Ovary (tissue), 3 donors: ENCODE results near the gene CMIP.
"Not testable (repeated sequence)": the region's sequence is repeated elsewhere in the genome, so short reads cannot be mapped to it uniquely, and the experiment has no call there.

Experiments used
- EP300 ChIP-seq: sonication (generic); formaldehyde crosslinking; IDR thresholded peaks from one replicate; pipeline ENCODE4 v1.6.1; 2017; ENCODE audit warnings: antibody characterized with exemption
- POLR2A ChIP-seq: fragments of 450-650 bp; IDR thresholded peaks from one replicate; pipeline ENCODE4 v1.6.1; 2017; ENCODE audit warnings: antibody characterized with exemption, mild to moderate bottlenecking, moderate library complexity
- TF ChIP-seq, protein P1 (sequence below), 3 donors: fragments of 450-650 bp in 2 of 3; fragments of 200-600 bp in 1 of 3; IDR thresholded peaks; one replicate each; pipeline versions ENCODE4 v1.5.1 to v1.8.0; 2016 to 2022; ENCODE audit warnings: antibody characterized with exemption in 3 of 3, mild to moderate bottlenecking in 1 of 3
- donor health status: DM: no; HTN: no; CAD: no.

DNA sequence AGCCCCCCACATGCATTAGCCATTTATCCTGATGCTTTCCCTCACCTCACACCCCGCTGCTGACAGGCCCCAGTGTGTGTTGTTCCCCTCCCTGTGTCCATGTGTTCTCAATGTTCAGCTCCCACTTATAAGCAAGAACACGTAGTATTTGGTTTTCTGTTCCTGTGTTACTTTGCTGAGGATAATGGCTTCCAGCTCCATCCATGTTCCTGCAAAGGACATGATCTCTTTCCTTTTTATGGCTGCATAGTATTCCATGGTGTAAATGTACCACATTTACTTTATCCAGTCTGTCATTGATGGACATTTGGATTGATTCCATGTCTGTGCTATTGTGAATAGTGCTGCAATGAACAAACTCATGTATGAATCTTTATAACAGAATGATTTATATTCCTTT is 39.6 kb upstream of the CMIP start:
- TF ChIP-seq, protein P1, sequence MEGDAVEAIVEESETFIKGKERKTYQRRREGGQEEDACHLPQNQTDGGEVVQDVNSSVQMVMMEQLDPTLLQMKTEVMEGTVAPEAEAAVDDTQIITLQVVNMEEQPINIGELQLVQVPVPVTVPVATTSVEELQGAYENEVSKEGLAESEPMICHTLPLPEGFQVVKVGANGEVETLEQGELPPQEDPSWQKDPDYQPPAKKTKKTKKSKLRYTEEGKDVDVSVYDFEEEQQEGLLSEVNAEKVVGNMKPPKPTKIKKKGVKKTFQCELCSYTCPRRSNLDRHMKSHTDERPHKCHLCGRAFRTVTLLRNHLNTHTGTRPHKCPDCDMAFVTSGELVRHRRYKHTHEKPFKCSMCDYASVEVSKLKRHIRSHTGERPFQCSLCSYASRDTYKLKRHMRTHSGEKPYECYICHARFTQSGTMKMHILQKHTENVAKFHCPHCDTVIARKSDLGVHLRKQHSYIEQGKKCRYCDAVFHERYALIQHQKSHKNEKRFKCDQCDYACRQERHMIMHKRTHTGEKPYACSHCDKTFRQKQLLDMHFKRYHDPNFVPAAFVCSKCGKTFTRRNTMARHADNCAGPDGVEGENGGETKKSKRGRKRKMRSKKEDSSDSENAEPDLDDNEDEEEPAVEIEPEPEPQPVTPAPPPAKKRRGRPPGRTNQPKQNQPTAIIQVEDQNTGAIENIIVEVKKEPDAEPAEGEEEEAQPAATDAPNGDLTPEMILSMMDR (IDR thresholded peaks at IDR 0.05): not testable (repeated sequence)
- not testable (repeated sequence) for TF ChIP-seq POLR2A, EP300
